HG03520 (cell line): ENCODE results near the gene GOLGA6L4.
"Not testable (repeated sequence)": the region's sequence is repeated elsewhere in the genome, so short reads cannot be mapped to it uniquely, and the experiment has no call there.

Source experiments
- ATAC-seq: cut with Tn5 transposase; IDR thresholded peaks from one replicate; pipeline ENCODE4 v1.9.1; 2021; ENCODE audit warnings: mild to moderate bottlenecking, moderate library complexity; ENCODE audit not compliant: unreplicated experiment

GOLGA6L4 gene

GRCh38 chr15:84235573-84235972 lies at the start of gene GOLGA6L4:
Gene GOLGA6L4, plus strand, starts transcription at chr15:84235773. Its CDS starts 62 bp downstream, at chr15:84235835.
- not testable (repeated sequence) for ATAC-seq

- not testable (repeated sequence) for ATAC-seq
These were observed 42.6 kb upstream of the GOLGA6L4 start for GRCh38 chr15:84192982-84193381.

GRCh38 chr15:84195603-84196002 lies 40.0 kb upstream of the GOLGA6L4 start:
- ATAC-seq = not testable (repeated sequence)

- not testable (repeated sequence) for ATAC-seq
These were observed 38.9 kb upstream of the GOLGA6L4 start for GRCh38 chr15:84196530-84197188.

- not testable (repeated sequence) for ATAC-seq
These were observed 35.7 kb upstream of the GOLGA6L4 start for GRCh38 chr15:84199865-84200264.

- ATAC-seq = not testable (repeated sequence)
These were observed 10.9 kb downstream of the GOLGA6L4 start for GRCh38 chr15:84246441-84246840.
